ENCODE data around the gene SLMAP. TPM values are rescaled to one million over a fixed set of nuclear protein-coding genes. Genes with fewer than 3 reads are reported as not detected.

Gene SLMAP
- total and polyA plus RNA-seq, 2 of the 13 experiments (the other 11 are each of a cell fraction or from before 2014, with no cell fraction given) = 24.0 to 48.3 TPM

GRCh38 chr3:57755741-57756527, at the start of gene SLMAP (continued):
- TF ChIP-seq RXRA (CRISPR knock-in tag; IDR thresholded peaks at IDR 0.05) (peak; percentile 43; the same call in 1 of the 2 replicates), ZBTB42 (CRISPR knock-in tag; IDR thresholded peaks at IDR 0.05) (0 out of 2 replicates have a peak, but pooled peaks have one; percentile 31), MIER2 (CRISPR knock-in tag; IDR thresholded peaks at IDR 0.05) (no peak), ASH2L (IDR thresholded peaks at IDR 0.05; ENCODE audit: insufficient read length, low read depth, low read length) (peak; percentile 91), ZNF761 (CRISPR knock-in tag; conservative IDR thresholded peaks at IDR 0.05) (peak; percentile 49; the same call in 1 of the 2 replicates), FOXC1 (CRISPR knock-in tag; IDR thresholded peaks at IDR 0.05; ENCODE audit: borderline replicate concordance) (peak; percentile 35; the same call in 1 of the 2 replicates), E2F1 (CRISPR knock-in tag; IDR thresholded peaks at IDR 0.05) (peak; percentile 63; the same call in 1 of the 2 replicates), ZNF362 (CRISPR knock-in tag; IDR thresholded peaks at IDR 0.05; ENCODE audit: borderline replicate concordance) (no peak), ZC3H13 (CRISPR knock-in tag; IDR thresholded peaks at IDR 0.05) (peak; percentile 76; the same call in 1 of the 2 replicates), HINFP (CRISPR knock-in tag; IDR thresholded peaks at IDR 0.05; ENCODE audit: low read depth) (no peak; the same call in 1 of the 2 replicates), ZNF766 (CRISPR knock-in tag; IDR thresholded peaks at IDR 0.05; ENCODE audit: borderline replicate concordance) (no peak), PHF5A (CRISPR knock-in tag; IDR thresholded peaks at IDR 0.05; ENCODE audit: low read depth, unreplicated experiment) (peak; percentile 65), BORCS8-MEF2B (CRISPR knock-in tag; IDR thresholded peaks at IDR 0.05) (peak; percentile 77), ZNF777 (CRISPR knock-in tag; IDR thresholded peaks at IDR 0.05) (no peak), ZNF180 (CRISPR knock-in tag; IDR thresholded peaks at IDR 0.05; ENCODE audit: borderline replicate concordance, low read depth) (no peak), POLR2AphosphoS5 (IDR thresholded peaks at IDR 0.05; ENCODE audit: low read depth, low read length) (peak; percentile 82), XBP1 (CRISPR knock-in tag; IDR thresholded peaks at IDR 0.05) (no peak), SMARCC2 (IDR thresholded peaks at IDR 0.05) (no peak), SNAPC4 (CRISPR knock-in tag; IDR thresholded peaks at IDR 0.05) (0 out of 2 replicates have a peak, but pooled peaks have one; percentile 64), HOXA9 (CRISPR knock-in tag; IDR thresholded peaks at IDR 0.05; ENCODE audit: borderline replicate concordance) (no peak; the same call in 1 of the 2 replicates), GPN1 (CRISPR knock-in tag; IDR thresholded peaks at IDR 0.05; ENCODE audit: borderline replicate concordance) (no peak)
